ENCODE measurements around the gene PTPMT1. TPM values are rescaled to one million over a fixed set of nuclear protein-coding genes. Genes with fewer than 3 reads are reported as not detected.
A peak's percentile ranks its signal among the peaks of the same experiment; 100 is the strongest.

The PTPMT1 gene
- total RNA-seq, 6 donors from 2014 or later: 69.1 to 188 (median 89.9) TPM

DNA sequence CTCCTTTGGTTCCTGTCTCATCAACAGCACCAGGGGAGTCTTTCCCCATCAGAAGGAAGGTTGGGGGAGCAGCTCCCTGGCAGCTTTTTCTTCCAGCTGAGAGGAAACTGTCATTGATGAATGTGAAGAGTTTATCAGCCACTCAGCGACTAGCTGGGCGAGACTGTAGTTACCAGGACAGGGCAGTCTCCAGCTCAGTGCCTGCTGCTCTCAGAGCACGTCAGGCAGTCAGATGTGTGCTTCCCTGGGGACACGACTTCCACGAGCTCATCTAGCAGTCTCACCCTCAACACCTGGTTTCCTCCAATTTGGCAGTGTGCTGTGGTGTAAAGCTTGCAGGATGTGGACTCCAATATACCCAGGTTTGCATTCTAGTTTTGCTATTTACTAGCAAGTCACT lies 41.3 kb downstream of the PTPMT1 start:
- ATAC-seq (ENCODE audit: low FRiP score in 2 of 2): peak in 1 of 2 donors; percentile 9
- no peak overlapping the region for H3K27ac ChIP-seq

DNA sequence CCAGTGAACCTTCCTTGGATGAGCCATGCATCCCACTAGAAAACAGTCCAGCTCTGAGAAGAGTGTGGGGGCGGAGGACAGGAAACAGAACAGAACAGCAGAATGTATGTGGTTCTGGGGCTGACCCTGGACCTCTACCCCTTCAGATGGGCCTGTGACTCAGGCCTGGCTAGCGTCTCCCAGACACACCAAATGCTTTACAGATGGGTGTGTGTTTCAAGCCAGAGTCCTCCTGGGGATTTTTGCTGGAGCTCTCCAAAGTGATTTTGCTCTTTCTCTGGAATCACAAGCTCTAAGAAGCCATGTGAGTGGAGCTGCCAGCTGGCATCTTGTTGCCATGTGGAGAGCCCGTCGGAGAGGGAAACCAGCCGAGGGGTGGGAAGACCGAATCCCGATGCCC lies 42.0 kb downstream of the PTPMT1 start:
- H3K4me1 ChIP-seq: no peaks in the 10 kb centered on the region
- peak in 1 of 2 donors; percentile 91 for ATAC-seq (ENCODE audit: low FRiP score in 2 of 2)

More for the DNA sequence above, 41.3 kb downstream of the PTPMT1 start:
- H3K36me3 ChIP-seq: peaks cover 0 to 10% (median 3%) of the 10 kb centered on the region in 4 donors
- H3K4me3 ChIP-seq: no peak overlapping the region
- H3K9me3 ChIP-seq: no peaks in the 10 kb centered on the region
- 38 to 82% methylated on average over 5 of the region's 5 CpGs for WGBS, 2 donors
- H3K27me3 ChIP-seq: no peaks in the 10 kb centered on the region
- DNase-seq: no peak
- no peak for TF ChIP-seq EP300 (IDR thresholded peaks at IDR 0.05)
- TF ChIP-seq POLR2A (IDR thresholded peaks at IDR 0.05): no peak
- TF ChIP-seq, protein P1, sequence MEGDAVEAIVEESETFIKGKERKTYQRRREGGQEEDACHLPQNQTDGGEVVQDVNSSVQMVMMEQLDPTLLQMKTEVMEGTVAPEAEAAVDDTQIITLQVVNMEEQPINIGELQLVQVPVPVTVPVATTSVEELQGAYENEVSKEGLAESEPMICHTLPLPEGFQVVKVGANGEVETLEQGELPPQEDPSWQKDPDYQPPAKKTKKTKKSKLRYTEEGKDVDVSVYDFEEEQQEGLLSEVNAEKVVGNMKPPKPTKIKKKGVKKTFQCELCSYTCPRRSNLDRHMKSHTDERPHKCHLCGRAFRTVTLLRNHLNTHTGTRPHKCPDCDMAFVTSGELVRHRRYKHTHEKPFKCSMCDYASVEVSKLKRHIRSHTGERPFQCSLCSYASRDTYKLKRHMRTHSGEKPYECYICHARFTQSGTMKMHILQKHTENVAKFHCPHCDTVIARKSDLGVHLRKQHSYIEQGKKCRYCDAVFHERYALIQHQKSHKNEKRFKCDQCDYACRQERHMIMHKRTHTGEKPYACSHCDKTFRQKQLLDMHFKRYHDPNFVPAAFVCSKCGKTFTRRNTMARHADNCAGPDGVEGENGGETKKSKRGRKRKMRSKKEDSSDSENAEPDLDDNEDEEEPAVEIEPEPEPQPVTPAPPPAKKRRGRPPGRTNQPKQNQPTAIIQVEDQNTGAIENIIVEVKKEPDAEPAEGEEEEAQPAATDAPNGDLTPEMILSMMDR (IDR thresholded peaks at IDR 0.05): no peak
- no peak for TF ChIP-seq POLR2AphosphoS5 (IDR thresholded peaks at IDR 0.05)
- H3K4me1 ChIP-seq: no peaks in the 10 kb centered on the region

DNA sequence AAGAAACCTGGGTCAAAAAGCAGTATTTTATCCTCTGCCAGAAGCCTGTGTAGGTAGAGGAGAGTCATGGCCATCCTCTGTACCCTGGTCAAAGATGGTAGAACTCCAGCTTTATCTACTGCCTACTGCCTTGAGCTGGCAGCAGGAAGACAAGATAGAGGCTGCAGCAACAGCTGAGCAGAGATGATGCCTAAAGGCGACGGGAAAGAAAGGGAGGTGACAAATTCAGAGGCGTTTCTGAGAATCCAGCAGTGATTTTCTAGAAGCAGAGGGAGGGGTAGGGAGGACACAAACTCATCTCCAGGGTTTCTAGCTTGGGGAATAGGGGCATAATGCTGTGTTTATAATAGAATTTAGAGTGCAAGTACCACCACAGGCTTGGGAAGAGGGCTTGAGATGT lies 44.3 kb downstream of the PTPMT1 start:
- WGBS, 2 donors: 76 to 81% methylated on average over 3 of the region's 3 CpGs
- Histone ChIP-seq H3K9me3 (no peaks in the 10 kb centered on the region), H3K27ac (no peak overlapping the region), H3K36me3 (peaks cover 0 to 10% (median 3%) of the 10 kb centered on the region in 4 donors), H3K27me3 (no peaks in the 10 kb centered on the region), H3K4me1 (no peaks in the 10 kb centered on the region), H3K4me3 (no peak overlapping the region)
- TF ChIP-seq, protein P1 (IDR thresholded peaks at IDR 0.05): no peak
- no peak for TF ChIP-seq POLR2A (IDR thresholded peaks at IDR 0.05)
- TF ChIP-seq POLR2AphosphoS5 (IDR thresholded peaks at IDR 0.05): no peak
- TF ChIP-seq EP300 (IDR thresholded peaks at IDR 0.05): no peak
- no peak for ATAC-seq (ENCODE audit: low FRiP score in 2 of 2)
- DNase-seq: no peak

More for the DNA sequence above, 42.0 kb downstream of the PTPMT1 start:
- 77 to 85% methylated on average over 7 of the region's 7 CpGs for WGBS, 2 donors
- Histone ChIP-seq H3K9me3 (no peaks in the 10 kb centered on the region), H3K27ac (no peak overlapping the region), H3K27me3 (no peaks in the 10 kb centered on the region), H3K4me3 (no peak overlapping the region), H3K36me3 (peaks cover 0 to 10% (median 3%) of the 10 kb centered on the region in 4 donors)
- TF ChIP-seq POLR2A (IDR thresholded peaks at IDR 0.05) (no peak), POLR2AphosphoS5 (IDR thresholded peaks at IDR 0.05) (no peak), EP300 (IDR thresholded peaks at IDR 0.05) (no peak)
- TF ChIP-seq, protein P1 (IDR thresholded peaks at IDR 0.05): no peak
- no peak for DNase-seq

DNA sequence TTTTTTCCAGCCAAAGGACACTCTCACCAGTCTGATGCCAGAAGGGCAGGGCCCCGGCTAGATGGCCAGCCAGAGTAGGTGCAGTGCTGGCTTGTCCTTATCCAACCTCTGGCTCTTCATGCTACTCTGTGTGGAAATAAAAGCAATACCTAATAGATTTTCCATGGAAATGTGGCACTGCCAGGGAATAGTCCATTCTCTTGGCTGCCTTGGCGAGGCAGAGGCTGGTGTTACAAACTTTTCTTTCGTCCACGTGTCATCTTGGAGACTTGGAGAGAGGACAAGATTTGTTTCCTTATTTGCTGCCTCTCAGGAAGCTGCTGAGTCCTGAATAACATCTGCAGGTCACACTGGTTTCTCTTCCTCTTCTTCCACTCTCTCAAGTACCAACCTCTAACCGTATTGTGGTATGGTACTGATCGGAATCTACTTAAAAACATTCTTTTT lies 46.0 kb downstream of the PTPMT1 start:
- ATAC-seq (ENCODE audit: low FRiP score in 2 of 2): peak in 1 of 2 donors; percentile 45

DNA sequence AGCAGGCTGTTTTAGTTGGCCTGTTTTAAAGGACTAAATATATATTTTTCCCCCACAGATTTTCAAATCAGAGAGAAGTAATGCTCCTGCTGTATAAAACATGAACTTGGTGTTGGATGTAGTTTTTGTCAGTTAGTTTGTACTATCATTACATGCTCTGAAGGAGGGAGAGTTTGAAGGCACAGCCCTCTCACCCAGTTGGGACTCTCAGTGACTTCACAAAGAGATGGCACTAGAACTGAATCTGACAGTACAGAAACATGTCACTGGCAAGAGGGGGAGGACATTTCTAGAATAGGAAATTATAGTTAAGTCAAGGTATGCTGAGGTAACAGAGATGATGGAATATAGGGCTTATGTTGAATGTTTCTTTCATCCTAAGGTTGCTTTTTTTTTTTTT lies 49.9 kb downstream of the PTPMT1 start:
- Histone ChIP-seq H3K4me1 (no peaks in the 10 kb centered on the region), H3K27ac (no peak overlapping the region), H3K36me3 (peaks cover 0 to 40% (median 16%) of the 10 kb centered on the region in 4 donors), H3K27me3 (no peaks in the 10 kb centered on the region), H3K4me3 (no peak overlapping the region), H3K9me3 (no peaks in the 10 kb centered on the region)
- TF ChIP-seq POLR2AphosphoS5 (IDR thresholded peaks at IDR 0.05): no peak
- TF ChIP-seq, protein P1 (IDR thresholded peaks at IDR 0.05): no peak
- TF ChIP-seq EP300 (IDR thresholded peaks at IDR 0.05): no peak
- TF ChIP-seq POLR2A (IDR thresholded peaks at IDR 0.05): no peak
- ATAC-seq (ENCODE audit: low FRiP score in 2 of 2) (no peak), DNase-seq (no peak)

More for the DNA sequence above, 46.0 kb downstream of the PTPMT1 start:
- no peak overlapping the region for H3K27ac ChIP-seq
- no peaks in the 10 kb centered on the region for H3K9me3 ChIP-seq
- 56 to 71% methylated on average over 6 of the region's 6 CpGs for whole genome bisulfite sequencing, 2 donors
- H3K36me3 ChIP-seq: peaks cover 0 to 10% (median 4%) of the 10 kb centered on the region in 4 donors
- H3K4me1 ChIP-seq: no peaks in the 10 kb centered on the region
- DNase-seq: no peak
- no peak overlapping the region for H3K4me3 ChIP-seq
- H3K27me3 ChIP-seq: no peaks in the 10 kb centered on the region
- TF ChIP-seq POLR2AphosphoS5 (IDR thresholded peaks at IDR 0.05): no peak
